ENCODE results near the gene CNKSR3.

Gene CNKSR3

DNA sequence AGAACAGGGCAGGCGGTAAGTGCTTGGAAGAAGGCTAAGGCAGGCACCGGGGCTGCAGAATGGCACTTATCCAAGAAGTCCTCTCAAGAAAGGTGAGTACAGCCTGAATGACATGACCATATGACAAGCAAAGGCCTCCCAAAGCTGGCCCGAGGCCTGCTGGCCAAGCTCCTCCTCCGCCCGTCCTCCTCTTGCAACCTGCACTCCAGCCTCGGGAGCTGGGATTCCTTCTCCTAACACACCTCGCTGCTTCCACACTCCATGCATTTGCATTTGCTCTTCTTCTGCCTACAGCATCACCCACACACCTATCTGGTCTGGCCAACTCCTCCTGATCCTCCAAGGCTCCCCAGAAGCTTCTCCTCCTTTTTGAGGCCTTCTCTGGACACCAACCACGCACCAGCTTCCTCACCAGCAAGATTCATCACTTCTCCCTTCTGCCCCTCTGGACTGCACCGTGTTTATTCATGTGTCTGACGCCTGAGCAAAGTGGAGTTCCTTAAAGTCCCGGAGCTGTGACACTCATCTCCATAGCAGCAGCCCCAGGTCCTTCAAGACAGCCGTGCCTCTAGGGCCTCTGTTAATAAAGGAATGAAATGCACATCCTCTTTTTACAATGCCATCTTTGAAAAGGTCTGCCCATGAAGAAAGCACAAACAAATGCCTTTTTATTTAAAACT, 32.3 kb downstream of the CNKSR3 start:
- DNase-seq, result no peak

DNA sequence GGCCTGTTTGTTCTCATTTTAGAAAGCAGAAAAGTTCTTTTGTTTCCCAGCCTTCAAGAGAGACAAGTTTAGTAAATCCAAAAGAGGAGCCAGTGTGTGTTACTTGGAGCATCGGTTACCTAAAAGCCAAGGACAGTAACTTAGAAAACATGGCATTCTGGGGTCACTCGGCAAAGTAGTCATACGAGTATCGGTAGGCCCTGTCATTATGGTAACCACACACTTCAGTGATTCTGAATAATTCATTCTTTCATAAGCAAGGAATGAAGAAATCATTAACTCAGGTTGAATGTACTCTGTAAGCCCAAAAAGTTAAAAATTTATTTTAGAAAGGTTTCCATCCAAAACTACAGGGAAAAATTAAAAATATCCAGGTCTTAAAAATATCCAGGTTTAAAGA, 34.0 kb downstream of the CNKSR3 start:
- DNase-seq, result no peak

DNA sequence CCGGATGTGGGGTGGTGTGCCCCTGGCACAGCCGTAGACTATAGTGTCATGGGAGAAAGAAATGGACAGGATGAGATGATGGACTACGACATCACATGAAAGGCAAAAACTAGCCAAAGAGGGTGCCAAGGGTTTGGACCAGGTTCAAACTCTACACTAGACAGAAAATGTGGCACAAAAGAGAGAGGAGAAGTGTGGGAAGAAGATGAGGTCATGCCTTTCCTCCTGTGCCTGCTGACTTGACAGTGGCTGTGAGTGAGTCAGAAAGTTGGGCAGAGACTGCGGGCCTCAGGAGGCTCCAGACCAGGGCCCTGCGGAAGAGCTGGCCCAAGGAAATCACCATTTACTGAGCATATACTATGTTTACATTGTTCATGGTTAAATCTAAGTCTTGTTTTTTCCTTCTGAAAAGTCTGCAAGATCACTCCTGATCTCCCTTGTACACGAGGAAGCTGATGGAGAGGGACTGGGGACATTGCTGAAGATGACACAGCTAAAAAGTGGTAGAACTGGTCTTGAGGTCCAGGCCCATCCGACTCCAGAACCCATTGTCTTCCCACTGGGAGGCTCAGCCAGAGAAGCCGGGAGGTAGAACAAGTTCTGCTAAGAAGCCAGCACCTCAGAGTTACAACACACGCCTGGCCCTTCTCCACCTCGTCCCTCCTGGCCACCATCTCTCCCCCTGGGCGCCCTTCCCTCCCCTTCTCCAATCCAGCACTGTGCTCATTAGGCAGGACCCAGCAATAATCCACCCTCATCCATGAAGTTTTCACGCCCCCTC, 35.6 kb downstream of the CNKSR3 start:
- DNase-seq, result no peak

DNA sequence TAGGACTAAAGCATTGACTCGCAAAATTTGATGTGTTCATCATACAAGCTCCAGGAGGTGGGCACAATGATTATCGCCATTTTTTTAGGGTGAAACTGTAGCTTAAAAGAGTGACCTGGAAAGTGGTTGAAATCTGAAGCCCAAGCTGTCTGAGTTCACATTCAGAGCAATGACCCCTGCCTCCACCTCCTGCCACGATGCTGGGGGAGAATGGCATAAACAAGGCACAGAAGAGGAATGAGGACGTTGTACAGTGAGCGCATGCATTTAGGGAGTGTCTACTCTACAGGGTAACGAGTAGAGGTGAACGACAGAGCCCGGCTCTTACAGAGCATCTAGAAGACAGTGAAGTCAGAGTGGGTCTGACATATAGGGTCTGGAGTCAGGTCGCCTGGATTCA, 37.2 kb downstream of the CNKSR3 start:
- DNase-seq, result no peak

DNA sequence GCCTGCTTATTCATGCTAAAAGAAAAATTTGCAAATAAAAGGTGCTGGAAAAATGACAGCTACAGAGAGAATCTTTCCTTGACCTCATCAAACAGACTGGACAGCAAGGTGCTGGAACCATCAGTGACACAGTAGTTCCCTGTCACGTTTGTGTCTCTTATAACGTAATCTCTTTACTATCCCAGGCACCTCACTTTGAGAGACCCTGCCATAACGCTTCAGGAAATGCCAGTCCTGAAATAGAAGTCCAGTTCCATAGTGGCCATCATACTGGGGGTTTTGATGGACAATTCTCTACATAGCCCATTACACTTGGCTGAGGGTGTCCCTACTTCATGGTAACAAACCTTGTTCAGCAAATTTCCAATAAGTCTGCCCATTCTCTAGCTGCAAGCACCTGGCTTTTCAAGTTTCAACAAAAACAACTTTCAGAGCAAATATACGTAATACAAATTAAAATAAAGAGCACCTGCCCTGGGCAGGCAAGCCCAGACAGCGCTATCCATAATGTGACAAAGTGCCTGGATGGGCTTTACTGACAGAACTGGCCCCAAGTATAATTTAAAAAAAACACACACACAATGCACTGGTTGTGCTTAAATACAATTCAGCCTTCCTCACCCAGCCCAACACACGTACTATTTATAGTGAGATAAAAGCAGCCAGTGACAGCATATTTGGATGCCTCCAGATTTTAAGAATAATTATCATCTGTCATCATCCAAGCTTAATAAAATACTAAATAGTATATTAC, 38.7 kb downstream of the CNKSR3 start:
- DNase-seq, result no peak

DNA sequence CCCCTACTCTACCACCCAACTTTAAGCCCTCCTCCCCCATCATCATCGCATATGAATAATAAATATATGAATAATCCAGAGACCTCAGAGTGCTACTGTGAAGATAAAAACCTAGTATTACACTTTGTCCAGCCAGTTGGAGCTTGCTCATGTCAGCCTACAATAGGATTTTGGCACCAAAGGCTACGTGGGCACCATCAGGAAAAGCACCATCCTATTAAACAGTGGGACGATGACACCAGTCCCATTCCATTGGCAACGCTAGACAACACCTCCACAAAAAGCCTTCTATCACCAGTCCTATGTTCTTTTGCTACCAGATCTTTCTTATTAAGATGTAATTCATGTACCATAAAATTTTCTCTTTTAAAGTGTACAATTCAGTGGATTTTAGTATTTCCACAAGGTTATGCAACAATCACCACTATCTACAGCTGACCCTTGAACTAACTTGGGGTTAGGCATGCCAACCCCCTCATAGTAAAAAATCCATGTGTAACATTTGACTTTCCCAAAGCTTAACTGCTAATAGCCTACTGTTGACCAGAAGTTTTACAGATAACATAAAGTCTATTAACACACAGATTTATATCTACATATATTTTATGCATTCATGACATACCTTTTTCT, 41.1 kb downstream of the CNKSR3 start:
- no peak for DNase-seq

DNA sequence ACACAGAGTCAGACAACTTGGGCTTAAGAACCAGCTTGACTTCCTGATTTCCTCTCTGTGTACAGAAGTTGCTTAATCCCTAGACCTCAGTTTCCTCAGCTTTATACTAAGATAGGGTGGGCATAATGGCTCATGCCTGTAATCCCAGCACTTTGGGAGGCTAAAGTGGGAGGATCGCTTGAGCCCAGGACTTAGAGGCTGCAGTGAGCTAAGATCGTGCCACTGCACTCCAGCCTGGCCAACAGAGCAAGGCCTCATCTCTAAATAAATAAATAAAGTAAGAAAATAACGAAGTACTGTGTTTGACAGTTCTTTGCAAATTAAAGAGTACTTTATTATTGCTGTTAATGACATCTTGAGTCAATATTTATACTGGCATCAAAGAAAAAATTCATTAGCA, 41.7 kb downstream of the CNKSR3 start:
- no peak for DNase-seq

DNA sequence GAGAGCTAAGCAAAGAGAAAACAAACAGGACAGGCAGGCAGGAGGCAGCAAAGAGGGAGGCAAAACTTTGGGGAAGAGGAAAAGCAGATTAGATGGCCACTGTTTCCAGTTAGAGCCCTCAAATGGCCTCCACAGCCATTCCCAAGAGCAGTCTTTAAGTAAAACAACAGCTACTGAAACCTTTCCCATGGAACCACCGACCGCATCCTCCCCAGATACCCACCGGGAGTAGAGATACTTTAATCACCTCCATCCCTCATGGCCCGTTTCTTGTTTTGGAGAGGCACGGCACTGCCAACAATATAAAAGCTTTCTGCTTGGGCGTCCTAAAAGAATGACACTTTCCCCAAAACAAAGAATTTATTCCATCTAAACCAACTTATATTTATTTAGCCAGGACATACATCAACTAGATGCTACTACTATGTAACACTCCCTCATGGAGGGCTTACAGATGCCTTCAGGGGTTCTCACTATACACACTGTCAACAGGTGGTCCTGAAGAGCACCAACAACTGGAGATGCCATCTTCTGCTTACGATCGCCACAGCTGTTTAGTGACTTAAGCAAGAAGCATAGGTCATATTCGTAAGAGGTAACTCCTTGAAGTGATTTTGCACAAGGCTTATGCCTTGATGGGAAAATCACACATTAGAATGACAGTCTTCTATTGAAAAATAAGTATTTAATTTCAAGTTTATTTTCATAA, 43.4 kb downstream of the CNKSR3 start:
- DNase-seq, result no peak

DNA sequence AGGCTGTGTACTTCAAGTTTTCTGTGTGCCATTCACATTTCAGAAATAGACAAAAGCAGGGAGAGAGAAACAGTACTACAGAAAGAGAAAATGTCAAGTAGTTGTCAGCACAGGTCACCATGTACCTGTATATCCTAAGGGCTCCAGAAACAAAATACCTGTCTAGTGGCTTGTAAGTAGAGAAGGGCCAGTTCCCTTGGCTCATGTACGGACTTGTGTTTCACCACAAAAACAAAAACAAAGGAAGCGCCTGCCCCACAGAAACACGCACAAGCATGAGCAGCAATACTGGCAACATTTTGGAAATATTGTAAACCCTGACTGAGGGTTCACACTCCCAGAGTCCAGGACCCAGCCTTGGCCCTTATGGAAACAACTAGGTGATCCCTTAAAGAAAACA, 44.3 kb downstream of the CNKSR3 start:
- DNase-seq, result no peak

DNA sequence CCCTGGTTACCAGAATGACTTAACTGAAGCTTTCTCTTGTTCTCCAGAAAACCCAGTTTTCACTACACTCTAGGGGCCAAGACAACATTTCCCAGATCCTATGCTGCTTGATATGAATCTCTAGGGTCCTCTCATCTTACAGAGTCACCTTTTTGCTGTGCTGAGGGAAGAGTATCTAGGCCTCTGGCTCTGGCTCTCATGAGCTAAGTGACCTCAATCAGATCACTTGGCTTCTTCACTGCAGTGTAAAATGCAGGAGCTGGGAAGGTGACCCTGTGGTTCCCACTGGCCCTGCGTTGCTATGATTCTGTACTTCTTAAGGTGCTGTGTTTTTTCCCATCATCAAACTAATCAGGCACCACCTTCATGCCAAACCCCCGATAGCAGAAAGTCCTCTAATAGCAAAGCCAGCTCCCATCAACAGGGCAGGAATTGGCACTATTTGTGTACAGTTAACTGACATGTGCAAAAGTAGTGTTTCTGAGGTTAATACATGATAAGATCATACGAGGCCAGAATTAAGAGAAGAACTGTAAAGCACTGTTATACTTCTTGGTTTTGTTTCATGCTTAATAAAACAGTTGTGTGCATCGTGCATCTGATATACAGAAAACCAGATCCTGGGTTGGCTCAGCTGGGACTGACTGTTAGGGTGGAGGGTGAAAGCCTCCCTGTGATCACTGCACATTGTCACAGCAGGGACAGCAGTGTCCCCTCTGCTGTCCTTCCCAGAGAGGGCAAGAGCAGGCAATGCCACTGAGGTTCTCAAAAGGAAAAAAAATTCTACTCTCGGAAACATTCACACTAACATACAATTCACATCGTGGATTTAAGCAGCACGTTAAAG, 46.7 kb downstream of the CNKSR3 start:
- no peak for DNase-seq

DNA sequence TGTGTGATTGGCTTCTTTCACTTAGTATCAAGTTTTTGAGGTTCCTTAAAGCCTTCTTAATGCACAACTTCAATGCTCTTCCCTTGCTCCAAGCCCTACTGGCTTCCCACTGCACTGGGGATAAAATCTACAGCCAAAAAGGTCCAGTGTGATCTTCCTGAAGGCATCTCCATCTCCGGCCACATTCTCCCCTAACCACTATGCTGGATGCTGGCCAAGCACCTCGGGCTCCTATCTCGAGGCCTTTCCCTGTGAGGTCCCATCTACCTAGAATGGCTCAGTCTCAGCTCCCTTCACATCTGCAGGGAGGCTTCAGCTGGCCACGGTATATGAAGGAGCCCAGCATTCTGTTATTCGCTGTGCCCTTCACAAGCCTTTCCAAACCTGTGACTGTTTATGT, 48.1 kb downstream of the CNKSR3 start:
- no peak for DNase-seq

DNA sequence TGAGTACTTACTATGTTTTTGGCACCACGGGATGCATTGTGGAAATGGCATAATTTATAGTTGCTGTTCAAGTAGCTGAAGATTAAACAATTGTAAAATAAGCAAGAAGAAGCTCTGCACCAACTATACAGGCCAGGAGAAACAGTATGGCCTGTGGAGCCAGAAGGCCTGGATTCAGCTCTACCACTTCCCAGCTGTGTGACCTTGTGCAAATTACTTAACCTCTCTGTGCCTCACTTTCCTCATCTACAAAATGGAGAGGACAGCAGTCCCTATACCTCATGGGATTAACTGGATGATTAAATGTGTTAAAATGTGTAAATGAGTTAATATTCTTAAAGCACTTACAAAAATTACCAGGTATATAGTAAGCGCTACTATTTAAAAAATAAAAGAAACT, 49.1 kb downstream of the CNKSR3 start:
- no peak for DNase-seq

DNA sequence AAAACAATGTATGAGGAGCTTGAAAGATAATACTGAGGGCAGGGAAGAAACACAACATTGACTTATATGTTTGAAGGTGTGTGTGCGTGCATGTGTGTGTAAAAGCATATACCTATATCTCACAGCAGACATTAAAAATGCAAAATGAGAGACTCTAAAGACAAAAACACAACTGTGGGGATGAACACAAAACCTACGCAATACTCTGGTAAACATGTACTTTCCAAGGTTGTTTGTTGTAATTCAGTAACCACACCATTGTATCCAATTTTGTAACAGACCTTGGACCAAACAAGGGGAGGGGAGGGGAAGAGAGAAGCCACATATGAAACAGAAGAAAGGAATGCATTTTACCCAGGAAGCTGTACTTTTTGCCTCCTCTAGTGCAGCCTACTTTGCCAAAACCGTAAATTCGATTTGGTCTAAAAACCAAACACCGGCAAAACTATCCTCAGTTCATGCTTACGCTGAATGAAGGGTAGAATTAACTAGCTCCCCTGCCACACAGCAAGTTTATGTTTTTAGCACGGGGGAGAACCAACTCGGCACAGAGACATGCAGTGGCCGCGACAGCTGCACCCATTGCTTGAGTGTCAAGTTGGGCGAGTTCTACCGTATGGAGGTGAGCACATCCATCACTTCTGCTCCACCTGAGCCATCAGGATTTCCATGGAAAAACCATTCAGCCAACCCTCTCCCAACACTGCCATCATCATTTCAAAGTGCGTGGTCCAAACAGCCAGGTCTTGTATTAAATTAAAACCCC, 50.0 kb downstream of the CNKSR3 start:
- DNase-seq, result no peak

DNA sequence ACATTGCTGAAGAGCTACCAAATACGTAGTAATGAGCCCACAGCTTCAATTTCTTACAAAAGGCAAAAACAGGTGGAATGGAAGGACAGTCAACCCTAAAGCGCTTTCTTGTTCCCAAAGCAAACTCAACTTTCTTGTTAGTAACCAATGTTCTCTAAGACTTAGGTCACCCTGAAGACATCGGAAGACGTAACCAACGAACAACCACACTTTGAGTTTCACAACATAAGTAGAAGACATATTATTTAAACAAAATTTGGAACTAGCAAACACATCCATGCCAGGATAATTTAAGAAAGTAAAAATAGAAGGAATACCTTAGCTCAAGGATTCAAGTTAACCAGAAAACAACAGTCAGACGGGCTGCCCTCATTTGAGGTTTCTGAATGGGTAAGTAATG, 51.0 kb downstream of the CNKSR3 start:
- DNase-seq, result no peak

DNA sequence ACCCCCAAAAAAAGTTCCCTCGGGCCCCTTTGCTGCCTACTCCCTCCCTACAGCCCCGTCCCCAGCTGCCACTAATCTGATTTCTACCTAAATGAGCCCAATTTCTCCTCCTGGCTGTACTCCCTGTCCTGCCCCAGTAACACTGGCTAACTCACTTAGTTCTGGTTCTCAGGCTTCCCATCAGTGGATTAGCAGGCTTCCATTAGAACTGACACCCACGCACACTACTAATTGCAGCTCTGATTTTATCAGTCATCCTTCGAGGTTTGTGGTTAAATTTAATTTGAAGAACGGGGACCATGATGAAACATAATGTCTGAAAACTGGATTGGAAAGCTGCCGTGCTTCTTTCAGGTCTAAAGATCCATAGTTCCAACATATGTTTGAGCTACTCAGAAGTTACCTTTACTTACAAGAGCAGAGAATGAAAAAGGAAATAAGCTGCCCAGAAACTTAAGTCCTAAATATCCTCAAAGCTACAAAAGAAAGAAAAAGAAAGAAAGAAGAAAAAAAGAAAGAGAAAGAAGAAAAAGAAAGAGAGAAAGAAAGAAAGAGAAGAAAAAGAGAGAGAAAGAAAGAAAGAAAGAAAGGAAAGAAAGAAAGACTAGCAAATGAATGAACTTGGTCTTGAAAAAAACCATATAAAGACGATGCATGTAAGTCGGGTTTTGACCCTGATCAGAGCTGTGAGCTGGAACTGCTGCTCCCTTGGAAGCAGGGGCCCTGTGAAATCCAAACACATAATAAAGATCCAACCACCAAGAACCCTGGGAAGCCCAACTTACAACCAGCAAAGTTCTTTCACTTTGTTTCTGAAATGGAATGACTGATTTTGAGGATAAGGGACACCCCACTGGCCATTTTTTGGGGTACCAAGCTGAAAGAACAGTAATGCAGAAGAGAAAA, 51.7 kb downstream of the CNKSR3 start:
- DNase-seq, result no peak

DNA sequence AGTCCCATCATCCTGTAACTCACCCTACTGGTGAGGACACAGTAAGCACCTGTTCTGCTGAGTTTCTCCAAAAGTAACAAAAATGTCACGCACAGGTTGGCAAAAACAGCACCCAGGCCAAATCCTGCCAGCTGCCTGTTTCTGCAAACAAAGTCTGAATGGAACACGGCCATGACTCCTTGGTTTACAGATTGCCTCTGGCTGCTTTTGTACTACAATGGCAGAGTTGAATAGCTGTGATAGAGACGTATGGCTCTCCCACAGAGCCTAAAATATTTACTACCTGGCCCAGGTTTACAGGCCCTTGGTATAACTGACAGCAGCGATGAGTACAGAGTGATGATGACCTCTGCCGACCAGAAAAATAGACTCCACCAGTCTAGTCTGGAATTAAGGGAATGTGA, 52.6 kb downstream of the CNKSR3 start:
- DNase-seq, result peak; percentile 58

DNA sequence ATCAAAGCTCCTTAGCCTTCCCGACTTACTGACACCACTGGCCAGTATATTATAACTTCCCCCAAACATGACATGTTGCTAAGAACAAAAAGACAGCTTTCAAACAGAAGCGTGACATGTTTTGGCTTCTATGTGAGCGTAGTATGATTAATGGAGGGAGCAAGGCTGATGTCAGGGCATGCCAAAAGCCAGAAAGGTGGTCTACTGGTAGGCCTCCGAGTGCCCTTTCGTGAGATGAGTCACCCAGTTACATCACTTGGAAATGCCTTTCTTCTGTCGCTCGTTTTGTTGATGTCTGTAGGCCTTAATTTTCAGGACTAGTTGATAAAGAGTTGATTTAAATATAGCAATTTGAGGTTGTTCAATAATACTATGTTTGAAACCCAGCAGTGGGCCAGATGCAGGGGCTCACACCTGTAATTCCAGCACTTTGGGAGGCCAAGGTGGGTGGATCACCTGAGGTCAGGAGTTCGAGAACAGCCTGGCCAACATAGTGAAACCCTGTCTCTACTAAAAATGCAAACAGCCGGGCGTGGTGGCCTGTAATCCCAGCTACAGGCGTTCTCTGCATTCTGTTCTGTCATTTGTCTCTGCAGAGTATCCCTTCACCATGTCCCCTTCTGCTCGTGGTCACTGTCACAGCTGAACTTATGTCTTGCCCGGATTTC, 53.3 kb downstream of the CNKSR3 start:
- DNase-seq, result no peak

DNA sequence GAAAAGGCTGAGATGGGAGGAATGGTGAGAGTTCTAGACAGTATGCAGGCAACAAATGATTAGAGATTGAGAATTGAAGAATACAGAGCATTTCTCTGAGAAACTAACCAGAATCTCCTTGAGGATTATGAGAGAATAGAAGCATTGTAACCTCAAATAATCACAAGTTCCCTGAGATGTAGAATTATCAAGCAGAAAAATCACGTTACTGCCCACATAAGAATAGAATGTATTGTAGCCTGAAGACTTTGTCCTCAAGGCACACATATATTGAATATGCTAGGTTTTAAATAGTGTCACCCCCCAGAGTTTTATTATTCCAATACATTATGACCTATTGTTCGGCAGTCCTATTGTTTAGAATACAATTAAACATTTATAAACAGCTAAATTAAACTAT, 57.2 kb downstream of the CNKSR3 start:
- no peak for DNase-seq

DNA sequence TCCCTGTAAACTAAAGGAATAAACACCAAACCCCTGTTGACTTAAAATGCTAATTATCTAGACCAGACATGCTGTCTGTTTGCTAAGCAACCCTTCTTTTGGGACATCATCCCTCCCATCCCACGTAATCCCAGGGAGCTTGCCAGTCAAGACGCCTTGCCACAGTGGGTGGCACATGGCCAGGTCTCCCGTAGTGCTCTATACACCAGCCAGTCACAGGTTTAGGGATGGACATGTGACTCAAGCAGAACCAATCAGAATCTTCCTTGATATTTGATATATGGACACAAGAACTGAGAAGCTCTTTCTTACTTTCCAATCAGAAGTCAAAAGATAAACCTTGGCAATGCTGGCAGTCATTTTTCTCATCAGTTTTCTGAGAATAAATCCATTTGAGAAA, 60.0 kb downstream of the CNKSR3 start:
- DNase-seq, result no peak

All from NCI-H2107 (cell line).